Hepatic stellate cell (primary cell): ENCODE results near the gene DCANP1.

Experiments used
- DNase-seq: peaks from one replicate; pipeline ENCODE4 v3.0.0; 2011; ENCODE audit warnings: low spot score

The DCANP1 gene

DNA sequence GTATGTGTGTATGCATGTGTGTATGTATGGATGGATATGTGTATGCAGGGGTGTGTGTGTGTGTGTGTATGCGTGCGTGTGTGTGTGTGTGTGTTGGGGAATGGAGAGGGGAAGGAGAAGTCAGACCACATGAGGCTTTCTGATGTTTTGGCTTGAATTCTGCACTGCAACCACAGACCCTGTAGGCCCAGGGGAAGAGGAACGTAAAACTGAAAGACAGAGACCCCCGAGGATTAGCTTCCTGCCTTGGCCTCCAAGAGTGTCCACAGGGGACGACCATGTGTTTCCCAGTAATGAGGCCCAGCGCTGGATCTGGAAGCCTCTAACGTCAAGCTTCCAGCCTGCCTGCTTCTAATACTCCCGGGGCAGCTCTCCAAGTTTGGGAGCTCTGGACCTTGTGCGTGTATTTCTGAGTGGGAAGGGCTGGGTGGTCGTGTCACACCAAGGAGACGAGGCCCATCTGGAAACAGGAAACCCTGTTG lies 5.8 kb downstream of the DCANP1 start:
- no peak for DNase-seq

DNA sequence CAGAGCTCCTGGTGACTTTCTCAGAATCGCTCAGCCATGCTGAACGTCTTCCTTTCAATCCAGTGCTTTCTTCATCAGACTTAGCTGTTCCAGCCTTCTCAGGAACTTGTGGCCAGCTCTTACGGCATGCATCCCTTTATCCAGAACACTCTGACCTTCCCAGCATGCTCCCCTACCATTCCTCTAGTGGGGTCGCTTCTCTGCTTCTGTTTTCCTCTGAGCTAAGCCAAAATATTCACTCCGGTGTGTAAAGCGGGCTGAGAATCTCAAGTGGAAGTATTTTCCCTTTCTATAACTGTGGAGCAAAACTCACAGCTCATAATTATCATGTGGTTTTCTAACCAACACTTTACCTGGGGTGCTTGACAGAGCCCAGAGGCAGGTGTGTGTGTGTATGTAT lies 6.2 kb downstream of the DCANP1 start:
- no peak for DNase-seq

- DNase-seq: no peak
Measured at GRCh38 chr5:135439231-135440205, 7.6 kb downstream of the DCANP1 start.

GRCh38 chr5:135438636-135439221 lies 8.4 kb downstream of the DCANP1 start:
- DNase-seq: no peak

DNA sequence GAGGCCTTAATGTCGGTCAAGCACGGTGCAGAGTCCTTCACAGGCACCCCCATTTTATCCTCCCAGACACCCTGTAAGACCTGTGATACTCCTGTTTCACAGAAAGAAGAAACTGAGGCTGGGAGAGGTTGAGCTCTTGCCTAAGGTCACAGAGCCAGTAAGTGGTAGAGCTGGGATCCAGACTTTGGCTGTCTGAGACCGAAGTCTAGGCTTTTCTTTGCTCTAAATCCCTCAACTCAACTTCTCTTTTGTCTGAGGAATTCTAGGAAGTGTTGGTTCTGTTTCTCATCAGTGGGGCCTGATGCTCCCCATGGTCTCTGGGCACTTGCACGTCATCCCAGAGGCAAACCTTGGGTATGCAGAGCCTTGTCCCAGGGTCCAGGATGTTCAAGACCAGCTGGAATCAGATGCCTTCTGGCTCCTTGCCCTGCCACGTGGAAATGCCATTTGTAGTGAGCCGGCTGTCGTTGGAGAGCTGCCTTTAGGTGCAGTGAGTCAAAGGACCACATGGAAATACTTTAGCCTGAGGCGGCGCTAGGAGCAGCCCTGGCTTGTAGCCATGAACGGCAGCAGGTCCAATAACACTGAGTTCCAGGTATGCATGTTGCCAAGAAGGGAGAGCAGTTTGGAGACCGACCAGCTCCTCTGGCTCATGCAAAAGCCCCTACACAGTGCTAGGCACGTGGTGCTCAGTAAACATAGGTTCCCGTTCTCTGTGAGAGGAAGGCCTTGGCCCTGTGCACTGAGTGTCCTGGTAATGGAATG lies 9.2 kb downstream of the DCANP1 start:
- no peak for DNase-seq

DNA sequence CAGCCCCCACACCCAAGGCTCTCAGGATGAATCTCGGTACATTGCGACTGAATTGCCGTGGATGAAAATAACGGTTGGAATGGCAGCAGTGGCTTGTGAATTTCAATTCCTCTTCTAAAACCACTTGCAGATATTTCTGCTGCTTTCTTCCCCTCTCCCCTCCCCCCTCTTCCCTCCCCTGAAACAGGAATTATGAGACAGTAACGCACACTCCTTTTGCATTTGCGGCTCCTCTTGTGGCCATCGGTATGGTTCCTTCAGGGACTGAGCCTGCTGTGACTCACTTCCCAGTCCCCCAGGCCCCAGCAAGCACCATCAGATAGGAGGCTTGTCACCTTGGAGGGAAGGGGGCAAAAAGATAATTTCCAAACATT lies 9.7 kb downstream of the DCANP1 start:
- DNase-seq: no peak

DNA sequence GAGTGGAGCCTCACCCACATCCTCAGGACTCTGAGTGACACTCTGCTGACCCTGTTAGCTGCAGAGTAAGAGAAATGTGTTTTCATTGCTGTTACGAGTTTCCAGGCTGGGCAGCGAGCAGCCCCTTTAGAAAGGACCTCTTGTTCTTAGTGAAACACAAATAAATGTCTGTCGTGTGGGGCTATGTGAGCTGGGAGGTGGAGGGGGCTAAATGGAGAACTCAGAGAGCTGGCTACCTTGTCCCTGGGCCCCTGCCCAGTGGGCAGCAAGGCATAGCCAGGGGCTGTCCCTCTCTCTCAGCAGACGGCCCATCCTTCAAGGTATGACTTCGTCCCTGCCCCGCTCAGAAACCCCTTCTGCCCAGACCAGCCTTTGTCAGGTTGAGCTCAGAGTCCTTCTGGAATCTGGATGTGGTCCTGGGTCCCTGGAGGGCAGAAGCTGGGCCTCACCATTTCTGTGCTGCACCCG lies 10.2 kb downstream of the DCANP1 start:
- DNase-seq: no peak

DNA sequence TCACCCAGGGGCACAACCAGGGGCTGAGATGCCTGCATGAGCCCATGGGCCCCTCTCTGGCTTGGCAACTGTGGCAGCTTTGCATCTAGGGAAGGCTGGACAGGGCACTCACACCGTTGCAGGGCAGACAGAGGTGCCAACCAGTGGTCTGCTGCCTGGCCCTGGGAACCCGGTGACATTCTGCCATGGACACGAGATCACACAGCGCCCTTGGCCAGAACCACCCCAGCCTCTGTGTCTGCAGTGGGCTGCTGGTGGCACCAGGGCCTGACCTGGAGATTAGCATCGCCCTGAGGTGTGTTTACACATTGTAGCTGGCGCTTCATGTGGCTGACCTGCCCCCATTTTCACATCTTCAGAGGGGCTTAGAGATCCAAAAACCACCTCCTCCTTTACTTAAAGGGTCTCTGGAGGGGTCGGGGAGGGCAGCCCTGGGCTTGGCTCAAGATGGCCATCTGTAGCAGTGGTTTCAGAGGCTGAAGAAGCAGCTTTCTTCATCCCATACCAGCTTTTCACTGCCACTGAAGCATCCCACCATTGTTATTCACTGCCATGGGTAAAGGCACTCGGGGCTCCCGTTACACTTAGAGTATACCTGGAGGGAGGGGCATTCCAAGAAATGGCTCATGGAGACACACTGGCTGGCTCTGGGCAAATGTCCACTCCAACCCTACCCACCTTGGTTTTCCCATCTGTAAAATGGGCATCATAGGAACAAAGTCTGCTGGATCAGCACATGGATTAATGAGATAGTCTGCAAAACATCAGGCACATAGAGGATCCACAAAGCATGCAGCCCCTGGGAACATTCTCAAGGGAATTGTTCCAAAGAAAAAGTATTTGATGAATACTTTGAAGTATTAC lies 11.4 kb downstream of the DCANP1 start:
- no peak for DNase-seq

DNA sequence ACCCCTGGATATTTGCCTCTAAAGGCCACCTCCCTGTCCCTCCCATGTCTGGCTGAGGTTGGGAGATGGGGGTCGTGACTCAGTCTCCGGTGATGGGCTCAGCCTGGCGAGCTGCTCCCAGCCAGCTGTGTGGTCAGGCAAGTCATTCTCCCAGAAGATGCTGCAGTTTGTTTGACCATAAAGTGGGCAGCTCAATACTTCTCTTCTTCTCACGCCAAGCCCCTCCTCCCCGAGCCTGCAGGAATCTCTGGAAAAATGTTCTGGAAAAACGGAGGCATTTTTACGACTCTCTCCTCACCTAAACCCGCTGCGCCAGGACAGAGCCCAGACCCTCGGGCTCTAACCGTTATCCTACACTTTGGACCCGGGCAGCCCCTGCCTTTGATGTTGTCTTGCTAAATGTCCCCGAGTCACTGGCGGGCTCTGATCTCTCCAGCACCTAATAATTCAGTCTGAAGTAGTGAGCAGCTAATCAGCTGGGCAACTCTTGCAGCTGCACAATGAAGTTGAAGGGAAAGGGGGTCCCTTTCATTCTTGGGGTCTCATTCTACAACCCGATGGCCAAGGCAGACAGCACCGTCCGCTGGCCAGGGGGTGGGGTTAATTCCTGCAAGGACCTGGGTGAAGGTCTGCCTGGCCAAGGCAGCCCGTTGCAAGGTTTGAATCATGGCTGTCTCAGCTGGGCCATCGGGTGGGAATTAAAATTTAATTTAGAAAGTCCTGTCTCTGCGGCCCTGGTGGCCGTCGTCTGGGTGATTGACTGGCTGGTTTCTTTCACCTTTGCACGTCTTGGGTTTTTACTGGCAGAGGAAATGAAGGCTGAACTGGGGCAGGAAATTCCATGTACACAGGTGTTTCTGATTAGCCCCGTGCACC lies 12.3 kb downstream of the DCANP1 start:
- no peak for DNase-seq

DNA sequence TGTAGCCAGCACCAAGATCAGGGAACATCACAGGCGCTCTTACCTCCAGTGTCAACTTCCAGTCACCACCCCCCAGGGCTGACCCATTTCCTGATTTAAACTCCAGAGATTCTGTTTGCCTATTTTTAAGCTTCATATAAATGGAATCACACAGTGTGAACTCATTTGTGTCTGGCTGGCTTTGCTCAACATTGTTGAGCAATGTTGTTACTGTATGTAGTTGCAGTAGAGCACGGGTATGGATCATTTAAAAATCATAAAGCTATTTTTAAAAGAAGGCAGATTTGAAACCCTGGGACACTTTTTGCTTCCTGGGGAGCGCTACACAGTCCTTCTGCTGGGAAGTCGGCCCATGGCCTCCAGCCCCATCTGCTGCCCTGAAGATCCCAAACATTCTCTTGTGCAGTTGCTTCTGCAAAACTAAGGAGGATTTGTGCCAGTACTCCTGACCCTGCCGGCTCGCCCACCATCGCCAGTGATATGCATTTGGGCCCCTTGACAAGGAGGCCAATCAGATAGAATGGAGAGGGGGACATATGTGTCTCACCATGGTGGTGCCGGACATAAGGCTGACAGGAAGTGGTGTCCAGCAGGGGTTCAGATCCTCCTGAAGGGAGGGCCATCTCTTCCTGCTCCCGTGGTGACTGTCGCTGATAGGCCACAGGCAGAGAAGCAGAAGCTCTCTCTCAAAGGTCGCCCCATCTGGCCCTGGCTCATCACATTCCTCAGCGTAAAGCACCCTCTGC lies 13.3 kb downstream of the DCANP1 start:
- DNase-seq: no peak

- no peak for DNase-seq
Measured at GRCh38 chr5:135432113-135432512, 15.0 kb downstream of the DCANP1 start.

- no peak for DNase-seq
Measured at GRCh38 chr5:135430135-135430437, 17.1 kb downstream of the DCANP1 start.

- no peak for DNase-seq
Measured at GRCh38 chr5:135429301-135430134, 17.6 kb downstream of the DCANP1 start.

DNA sequence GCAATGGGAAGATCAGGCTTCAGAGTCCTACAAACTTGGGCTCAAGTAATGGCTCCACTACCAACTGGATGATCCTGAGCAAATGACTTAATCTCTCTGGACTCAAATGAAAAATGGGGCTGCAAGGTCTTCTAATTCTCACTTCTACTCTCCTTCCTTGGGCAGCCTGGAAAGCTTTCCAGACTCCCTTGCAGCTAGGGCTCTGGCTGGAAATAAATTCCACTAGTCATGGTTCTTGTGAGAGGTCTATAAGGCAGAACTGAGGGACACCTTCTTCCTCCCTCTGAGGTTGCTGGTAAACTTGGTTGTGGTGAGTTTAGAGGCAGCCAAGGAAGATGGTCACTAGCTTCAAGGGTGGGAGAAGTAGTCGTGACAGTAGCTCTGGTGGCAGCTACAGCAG lies 18.6 kb downstream of the DCANP1 start:
- no peak for DNase-seq

DNA sequence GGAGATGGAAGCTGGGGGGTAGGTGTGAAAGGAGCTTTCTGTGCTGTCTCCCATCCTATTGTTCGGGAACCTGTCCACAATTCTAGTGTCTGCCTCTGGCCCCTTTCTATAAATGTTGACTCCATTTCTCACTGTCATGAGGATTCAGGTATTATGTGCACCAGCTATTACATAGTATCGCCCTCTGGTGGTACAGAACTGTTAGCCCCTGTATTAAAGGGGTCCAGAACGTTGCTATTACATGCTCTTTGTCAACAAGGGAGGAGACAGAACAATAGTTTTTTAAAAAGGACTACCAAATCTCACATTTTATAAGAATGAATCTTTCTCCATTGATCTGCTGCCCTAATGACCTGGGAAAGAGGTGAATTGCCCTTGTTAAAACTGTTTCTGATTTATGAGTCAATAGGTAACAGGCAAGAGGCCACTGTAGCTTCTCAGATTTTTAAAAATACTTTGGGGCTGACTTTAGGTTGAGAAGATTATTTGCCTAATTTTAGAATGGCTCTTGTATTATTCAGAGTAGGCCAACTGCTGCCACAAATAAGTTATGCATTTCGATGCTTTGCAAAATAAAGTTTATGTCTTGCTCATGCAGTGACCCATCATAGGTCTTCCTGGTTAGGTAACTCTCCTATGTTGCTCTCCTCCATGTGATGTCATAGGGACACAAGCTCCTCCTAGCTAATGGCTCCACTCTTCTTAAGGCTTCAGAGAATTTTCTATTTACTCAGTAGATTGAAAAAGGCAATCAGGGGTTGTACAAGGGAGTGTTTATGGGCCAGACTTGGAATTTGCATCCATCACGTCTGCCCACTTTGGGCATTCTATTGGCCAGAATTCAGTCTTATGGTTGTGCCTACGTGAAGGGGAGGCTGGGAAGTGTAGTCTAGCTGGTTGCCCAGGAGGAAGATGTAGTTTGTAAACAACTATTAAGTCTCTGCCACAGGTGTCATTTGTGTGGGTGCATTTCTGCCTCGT lies 20.8 kb downstream of the DCANP1 start:
- peak; percentile 51 for DNase-seq

- no peak for DNase-seq
Measured at GRCh38 chr5:135425641-135426040, 21.5 kb downstream of the DCANP1 start.

DNA sequence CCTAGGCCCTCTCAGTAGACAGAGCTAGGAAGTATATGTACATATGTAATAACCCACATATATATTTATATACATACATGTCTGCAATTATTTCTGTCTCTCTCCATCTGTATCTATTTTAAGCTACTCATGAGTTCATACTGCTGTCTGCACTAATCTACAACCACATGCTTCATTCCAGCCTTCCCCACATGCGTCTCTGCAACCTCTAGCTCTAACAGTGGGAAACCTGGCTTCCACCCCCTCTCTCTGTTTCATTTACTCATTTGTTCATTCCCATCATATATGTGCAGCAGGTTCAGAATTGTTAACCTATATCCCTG lies 23.3 kb downstream of the DCANP1 start:
- no peak for DNase-seq
